Body of pancreas (tissue), 4 donors: ENCODE data around the gene KEL.

Experiments used
- CTCF ChIP-seq, 7 experiments: fragments of 450-650 bp in 4 of 7; fragments of 200-600 bp in 3 of 7; sonication (generic) in 3 of 7; IDR thresholded peaks; one replicate each; pipeline ENCODE4 v1.5.1; 2016 to 2019; ENCODE audit warnings: antibody characterized with exemption in 7 of 7
- POLR2A ChIP-seq, 3 donors: fragments of 450-650 bp; IDR thresholded peaks; one replicate each; pipeline ENCODE4 v1.6.1; 2016; ENCODE audit warnings: antibody characterized with exemption in 3 of 3, mild to moderate bottlenecking in 2 of 3

- TF ChIP-seq CTCF (IDR thresholded peaks at IDR 0.05): no peak
- no peak for TF ChIP-seq POLR2A (IDR thresholded peaks at IDR 0.05)
These were observed 63.6 kb downstream of the KEL start for GRCh38 chr7:142898377-142899170.
